Endothelial cell of umbilical vein (primary cell): ENCODE results near the gene UBE2M.

Experiments used
- POLR2A ChIP-seq: IDR thresholded peaks from 2 replicates; pipeline ENCODE4 v1.6.1; 2012; ENCODE audit warnings: low read depth, mild to moderate bottlenecking, control low read depth, low read length
- TF ChIP-seq, protein P1 (sequence below), 2 donors: IDR thresholded peaks; 1 replicate in 1 of 2; 2 replicates in 1 of 2; pipeline ENCODE4 v1.5.1; 2011; ENCODE audit warnings: low read length in 2 of 2, mild to moderate bottlenecking in 2 of 2, moderate library complexity in 2 of 2, control low read depth in 1 of 2, inconsistent platforms in 1 of 2, low read depth in 1 of 2; ENCODE audit not compliant: insufficient read depth in 1 of 2; ENCODE audit errors: extremely low read depth in 1 of 2

DNA sequence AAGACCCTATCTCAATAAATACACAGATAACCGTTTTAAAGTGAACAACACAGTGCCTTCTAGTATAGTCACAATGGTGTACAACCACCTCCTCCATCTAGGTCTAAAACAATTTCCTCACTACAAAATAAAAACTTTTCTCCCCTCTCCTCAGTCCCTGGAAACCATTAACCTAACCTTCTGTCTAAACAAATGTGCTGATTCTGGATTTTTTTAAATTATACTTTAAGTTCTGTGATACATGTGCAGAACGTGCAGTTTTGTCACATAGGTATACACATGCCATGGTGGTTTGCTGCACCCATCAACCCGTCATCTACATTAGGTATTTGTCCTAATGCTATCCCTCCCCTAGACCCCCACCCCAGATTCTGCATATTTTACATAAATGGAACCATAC is 29.0 kb downstream of the UBE2M start:
- TF ChIP-seq, protein P1, sequence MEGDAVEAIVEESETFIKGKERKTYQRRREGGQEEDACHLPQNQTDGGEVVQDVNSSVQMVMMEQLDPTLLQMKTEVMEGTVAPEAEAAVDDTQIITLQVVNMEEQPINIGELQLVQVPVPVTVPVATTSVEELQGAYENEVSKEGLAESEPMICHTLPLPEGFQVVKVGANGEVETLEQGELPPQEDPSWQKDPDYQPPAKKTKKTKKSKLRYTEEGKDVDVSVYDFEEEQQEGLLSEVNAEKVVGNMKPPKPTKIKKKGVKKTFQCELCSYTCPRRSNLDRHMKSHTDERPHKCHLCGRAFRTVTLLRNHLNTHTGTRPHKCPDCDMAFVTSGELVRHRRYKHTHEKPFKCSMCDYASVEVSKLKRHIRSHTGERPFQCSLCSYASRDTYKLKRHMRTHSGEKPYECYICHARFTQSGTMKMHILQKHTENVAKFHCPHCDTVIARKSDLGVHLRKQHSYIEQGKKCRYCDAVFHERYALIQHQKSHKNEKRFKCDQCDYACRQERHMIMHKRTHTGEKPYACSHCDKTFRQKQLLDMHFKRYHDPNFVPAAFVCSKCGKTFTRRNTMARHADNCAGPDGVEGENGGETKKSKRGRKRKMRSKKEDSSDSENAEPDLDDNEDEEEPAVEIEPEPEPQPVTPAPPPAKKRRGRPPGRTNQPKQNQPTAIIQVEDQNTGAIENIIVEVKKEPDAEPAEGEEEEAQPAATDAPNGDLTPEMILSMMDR (IDR thresholded peaks at IDR 0.05; ENCODE audit: extremely low read depth in 1 of 2, insufficient read depth in 1 of 2, low read depth in 1 of 2, low read length in 2 of 2) = no peak
- TF ChIP-seq POLR2A = no peak
